K562 (cell line): ENCODE data around the gene NOL12. TPM values are rescaled to one million over a fixed set of nuclear protein-coding genes. Genes with fewer than 3 reads are reported as not detected.

Experiments used
- CHAMP1 ChIP-seq: fragments of 450-650 bp; IDR thresholded peaks from 2 replicates; pipeline ENCODE4 v1.6.1; 2016; ENCODE audit warnings: mild to moderate bottlenecking
- CTBP1 ChIP-seq: fragments of 450-650 bp; IDR thresholded peaks from 2 replicates; pipeline ENCODE4 v1.6.1; 2016; ENCODE audit warnings: borderline replicate concordance
- CXXC5 ChIP-seq: fragments of 250-450 bp; sonication (Bioruptor Pico); IDR thresholded peaks from 2 replicates; pipeline ENCODE4 v1.8.0; 2022; ENCODE audit warnings: inconsistent platforms, mild to moderate bottlenecking, moderate library complexity
- DIDO1 ChIP-seq: fragments of 450-650 bp; IDR thresholded peaks from 2 replicates; pipeline ENCODE4 v1.6.1; 2016; ENCODE audit warnings: low read depth, missing biosample characterization, missing genetic modification characterization
- FOXJ3 ChIP-seq: sonication (generic); formaldehyde crosslinking; IDR thresholded peaks from 2 replicates; pipeline ENCODE4 v1.4.0; 2020; ENCODE audit warnings: mild to moderate bottlenecking, missing genetic modification reagents
- FOXK1 ChIP-seq: sonication (generic); formaldehyde crosslinking; IDR thresholded peaks from 2 replicates; pipeline ENCODE4 v1.8.0; 2022; ENCODE audit warnings: missing genetic modification reagents, mild to moderate bottlenecking, borderline replicate concordance
- HCFC1 ChIP-seq: IDR thresholded peaks from 2 replicates; pipeline ENCODE4 v1.6.1; 2012; ENCODE audit warnings: low read depth, low read length, improper control_type of control experiment
- ID3 ChIP-seq, 2 experiments: fragments of 250-450 bp in 1 of 2; fragments of 450-650 bp in 1 of 2; sonication (Bioruptor Pico) in 1 of 2; IDR thresholded peaks; 2 replicates each; pipeline versions ENCODE4 v1.6.1 to v1.8.0; 2016 to 2021; ENCODE audit warnings: mild to moderate bottlenecking in 2 of 2, moderate library complexity in 2 of 2, missing compliant biosample characterization in 1 of 2, missing genetic modification characterization in 1 of 2
- MCM5 ChIP-seq: fragments of 450-650 bp; IDR thresholded peaks from 2 replicates; pipeline ENCODE4 v1.6.1; 2016; ENCODE audit warnings: low read depth
- MTA1 ChIP-seq: fragments of 450-650 bp; IDR thresholded peaks from 2 replicates; pipeline ENCODE4 v1.6.1; 2017; ENCODE audit warnings: borderline replicate concordance
- MTA3 ChIP-seq: fragments of 450-650 bp; formaldehyde crosslinking; IDR thresholded peaks from 2 replicates; pipeline ENCODE4 v1.6.1; 2017; ENCODE audit warnings: mild to moderate bottlenecking, borderline replicate concordance
- NCOA1 ChIP-seq: fragments of 450-650 bp; IDR thresholded peaks from 2 replicates; pipeline ENCODE4 v1.6.1; 2016; ENCODE audit warnings: low read depth
- POLR3G ChIP-seq: IDR thresholded peaks from 2 replicates; pipeline ENCODE4 v1.6.1; 2011; ENCODE audit not compliant: insufficient read length, insufficient replicate concordance; ENCODE audit errors: extremely low read depth
- RBM17 ChIP-seq: fragments of 200-400 bp; formaldehyde crosslinking; IDR thresholded peaks from 2 replicates; pipeline ENCODE4 v1.6.1; 2017; ENCODE audit warnings: low read depth, mild to moderate bottlenecking, low read length, borderline replicate concordance
- RNF2 ChIP-seq: sonication (generic); IDR thresholded peaks from 2 replicates; pipeline ENCODE4 v1.6.1; 2016
- SAP30 ChIP-seq: fragments of 200-600 bp; sonication (generic); IDR thresholded peaks from 2 replicates; pipeline ENCODE4 v1.6.1; 2012; ENCODE audit warnings: borderline replicate concordance, low read depth, mild to moderate bottlenecking, moderate library complexity, low read length, control low read depth, inconsistent platforms; ENCODE audit not compliant: insufficient read depth, poor library complexity, severe bottlenecking
- SIN3B ChIP-seq: fragments of 450-650 bp; IDR thresholded peaks from 2 replicates; pipeline ENCODE4 v1.6.1; 2017; ENCODE audit warnings: low read depth, mild to moderate bottlenecking, moderate library complexity
- SMARCA5 ChIP-seq: fragments of 450-650 bp; IDR thresholded peaks from 2 replicates; pipeline ENCODE4 v1.6.1; 2016
- SMARCC2 ChIP-seq: fragments of 450-650 bp; IDR thresholded peaks from 2 replicates; pipeline ENCODE4 v1.6.1; 2017; ENCODE audit warnings: antibody characterized with exemption, moderate library complexity, mild to moderate bottlenecking, low read depth
- TCF3 ChIP-seq: sonication (generic); formaldehyde crosslinking; IDR thresholded peaks from 2 replicates; pipeline ENCODE4 v1.4.0; 2020; ENCODE audit warnings: mild to moderate bottlenecking, missing genetic modification reagents
- TRIM24 ChIP-seq, 2 experiments: fragments of 450-650 bp; IDR thresholded peaks; 2 replicates each; pipeline ENCODE4 v1.6.1; 2016
- ZBTB33 ChIP-seq: sonication (generic); formaldehyde crosslinking; IDR thresholded peaks from 2 replicates; pipeline ENCODE4 v1.8.1; 2023; ENCODE audit warnings: mild to moderate bottlenecking, missing genetic modification reagents
- ZBTB7A ChIP-seq: IDR thresholded peaks from 2 replicates; pipeline ENCODE4 v1.6.1; 2011; ENCODE audit warnings: low read depth, mild to moderate bottlenecking, low read length, moderate library complexity, borderline replicate concordance; ENCODE audit not compliant: control insufficient read depth
- ZNF217 ChIP-seq: sonication (generic); formaldehyde crosslinking; IDR thresholded peaks from 2 replicates; pipeline ENCODE4 v1.8.0; 2022; ENCODE audit warnings: mild to moderate bottlenecking, missing genetic modification reagents
- polyA plus RNA-seq, 8 experiments: library from polyadenylated mRNA; depleted of rRNA in 4 of 8; stranded (reverse) in 5 of 8; unstranded in 3 of 8; fragments of >200 nt; fragmentation: Nextera tagmentation in 2 of 8; fragmentation: Illumina TruSeq in 1 of 8; extraction: Ambion mirVana in 2 of 8; extraction: Trizol in 1 of 8; gene quantifications; 2 replicates each; pipeline versions ENCODE4 v1.2.1 to v1.2.3, GENCODE V29; 2011 to 2014; ENCODE audit warnings: inconsistent platforms in 1 of 8, missing spikeins in 1 of 8
- total RNA-seq, 7 experiments: library from RNA; depleted of rRNA in 6 of 7; stranded (reverse); fragments of >200 nt in 6 of 7; fragmentation: Illumina TruSeq in 2 of 7; extraction: Trizol in 2 of 7; gene quantifications; 2 replicates each; pipeline versions ENCODE4 v1.2.1 to v1.2.3, GENCODE V29; 2011 to 2021; ENCODE audit warnings: low replicate concordance in 1 of 7

The NOL12 gene
- total and polyA plus RNA-seq, 9 of the 15 experiments (the other 6 are each of a cell fraction or from before 2014, with no cell fraction given), result 2.8 to 40.9 (median 28.5) TPM

- no peak for TF ChIP-seq ID3 (CRISPR knock-in tag; IDR thresholded peaks at IDR 0.05)
- peak; percentile 53; the same call in 1 of the 2 replicates for TF ChIP-seq ID3 (tag; IDR thresholded peaks at IDR 0.05)
- TF ChIP-seq POLR3G, result no peak
- no peak for TF ChIP-seq SMARCC2
- TF ChIP-seq TRIM24 (IDR thresholded peaks at IDR 0.05), result peak in 1 of 2 experiments; percentile 98; a peak in 2 of 4 replicates
- TF ChIP-seq RNF2, result no peak
- TF ChIP-seq RBM17, result no peak
- TF ChIP-seq TCF3 (CRISPR knock-in tag), result no peak
- TF ChIP-seq CHAMP1, result no peak
- peak; percentile 92 for TF ChIP-seq DIDO1 (tag)
- peak; percentile 43; the same call in 1 of the 2 replicates for TF ChIP-seq ZBTB33
- TF ChIP-seq FOXK1 (CRISPR knock-in tag), result 0 out of 2 replicates have a peak, but pooled peaks have one; percentile 57
- TF ChIP-seq MCM5, result no peak
- peak; percentile 72; the same call in 1 of the 2 replicates for TF ChIP-seq MTA3
- no peak for TF ChIP-seq FOXJ3 (CRISPR knock-in tag)
- TF ChIP-seq ZNF217, result no peak
- TF ChIP-seq CXXC5 (CRISPR knock-in tag), result peak; percentile 66
- TF ChIP-seq CTBP1, result peak; percentile 55
- peak; percentile 89 for TF ChIP-seq SAP30
- TF ChIP-seq ZBTB7A, result peak; percentile 62; the same call in 1 of the 2 replicates
- peak; percentile 72; the same call in 1 of the 2 replicates for TF ChIP-seq MTA1
- peak; percentile 93 for TF ChIP-seq SIN3B
- TF ChIP-seq HCFC1, result peak; percentile 83
- TF ChIP-seq SMARCA5, result no peak
- TF ChIP-seq NCOA1, result peak; percentile 98
Observed at GRCh38 chr22:37686002-37686982, at the start of gene NOL12 (continued).
